A549 (cell line): ENCODE measurements around the gene PPP1R37. TPM values are rescaled to one million over a fixed set of nuclear protein-coding genes. Genes with fewer than 3 reads are reported as not detected.

Experiments used
- ATAC-seq, 2 experiments: fragments of 200-7000 bp in 1 of 2; fragments of >200 bp in 1 of 2; cut with Nextera tagmentation in 1 of 2; cut with Tn5 transposase in 1 of 2; 3 replicates each; pipeline versions ENCODE4 v1.8.0 to v1.9.1; 2018 to 2020; ENCODE audit warnings: mild to moderate bottlenecking in 1 of 2, moderate library complexity in 1 of 2
- CTCF ChIA-PET: fragments of 300-600 bp; sonication (Branson Sonifier 250); formaldehyde crosslinking; extraction: SDS; loops from one replicate; lab custom pipeline; 2021; ENCODE audit warnings: antibody characterized with exemption, inconsistent platforms; lab: Yijun Ruan, JAX
- POLR2A ChIA-PET: fragments of 350-600 bp; formaldehyde crosslinking; extraction: SDS; loops from one replicate; lab custom pipeline; 2021; ENCODE audit warnings: antibody characterized with exemption, inconsistent platforms; lab: Yijun Ruan, JAX
- DNase-seq, 2 experiments: peaks; one replicate each; pipeline versions ENCODE4 v3.0.0 to v3.0.0-alpha.2; 2011 to 2016; ENCODE audit warnings: low read depth in 1 of 2, low spot score in 1 of 2
- FAIRE-seq: peaks from 2 replicates; lab custom pipeline; 2011; peaks lifted over from hg19 to GRCh38; lab: Jason Lieb, UNC
- H3K27ac ChIP-seq, 2 experiments: fragments of >200 bp; sonication (Bioruptor Twin); formaldehyde crosslinking; 3 replicates each; pipeline ENCODE4 v1.5.1; 2016 to 2017
- H3K4me1 ChIP-seq: fragments of >200 bp; sonication (Bioruptor Twin); formaldehyde crosslinking; 3 replicates; pipeline ENCODE4 v1.6.1; 2016
- H3K4me2 ChIP-seq: fragments of >200 bp; sonication (Bioruptor Twin); formaldehyde crosslinking; 3 replicates; pipeline ENCODE4 v1.6.1; 2016
- H3K4me3 ChIP-seq: fragments of >200 bp; sonication (Bioruptor Twin); formaldehyde crosslinking; 3 replicates; pipeline ENCODE4 v1.5.1; 2016
- H3K9me3 ChIP-seq: fragments of >200 bp; sonication (Bioruptor Twin); formaldehyde crosslinking; 3 replicates; pipeline ENCODE4 v1.6.1; 2016
- BHLHE40 ChIP-seq: IDR thresholded peaks from 2 replicates; pipeline ENCODE4 v1.6.1; 2012; ENCODE audit warnings: low read depth, low read length, inconsistent platforms
- EHMT2 ChIP-seq: fragments of 200-600 bp; sonication (generic); IDR thresholded peaks from 2 replicates; pipeline ENCODE4 v1.6.1; 2016; ENCODE audit warnings: antibody characterized with exemption, low read depth, mild to moderate bottlenecking, moderate library complexity
- FOSB ChIP-seq: fragments of 250-450 bp; sonication (Bioruptor Pico); IDR thresholded peaks from 2 replicates; pipeline ENCODE4 v1.5.0; 2020; ENCODE audit warnings: mild to moderate bottlenecking, moderate library complexity
- FOSL2 ChIP-seq, 2 experiments: fragments of 450-650 bp in 1 of 2; fragments of >200 bp in 1 of 2; sonication (Bioruptor Twin) in 1 of 2; formaldehyde crosslinking; IDR thresholded peaks; 2 replicates each; pipeline versions ENCODE4 v1.5.0 to v1.6.1; 2016 to 2020; ENCODE audit warnings: mild to moderate bottlenecking in 1 of 2, moderate library complexity in 1 of 2
- GATA3 ChIP-seq: IDR thresholded peaks from 2 replicates; pipeline ENCODE4 v1.6.1; 2012; ENCODE audit warnings: borderline replicate concordance
- HDAC2 ChIP-seq: fragments of 200-600 bp; sonication (generic); IDR thresholded peaks from 2 replicates; pipeline ENCODE4 v1.6.1; 2016
- HOXA7 ChIP-seq: fragments of 250-450 bp; sonication (Bioruptor Pico); IDR thresholded peaks from 2 replicates; pipeline ENCODE4 v1.5.0; 2020; ENCODE audit warnings: mild to moderate bottlenecking, moderate library complexity
- HOXB13 ChIP-seq: fragments of 250-450 bp; sonication (Bioruptor Pico); IDR thresholded peaks from 2 replicates; pipeline ENCODE4 v1.5.0; 2020; ENCODE audit warnings: low read depth, mild to moderate bottlenecking, moderate library complexity
- JUNB ChIP-seq: fragments of >200 bp; sonication (Bioruptor Twin); formaldehyde crosslinking; IDR thresholded peaks from 2 replicates; pipeline ENCODE4 v1.6.1; 2016
- KDM5A ChIP-seq: fragments of 200-600 bp; sonication (generic); IDR thresholded peaks from 2 replicates; pipeline ENCODE4 v1.6.1; 2016; ENCODE audit warnings: antibody characterized with exemption, mild to moderate bottlenecking
- MAFK ChIP-seq: fragments of 450-650 bp; IDR thresholded peaks from 2 replicates; pipeline ENCODE4 v1.6.1; 2014; ENCODE audit not compliant: partially characterized antibody
- MAZ ChIP-seq: fragments of 150-350 bp; IDR thresholded peaks from 2 replicates; pipeline ENCODE4 v1.6.1; 2014; ENCODE audit warnings: antibody characterized with exemption, low read depth, low read length, borderline replicate concordance
- MYC ChIP-seq: IDR thresholded peaks from 2 replicates; pipeline ENCODE4 v1.6.1; 2012; ENCODE audit warnings: mild to moderate bottlenecking, inconsistent platforms, low read length, improper control_type of control experiment, borderline replicate concordance
- NFE2L2 ChIP-seq: fragments of 150-350 bp; conservative IDR thresholded peaks from 2 replicates; pipeline ENCODE4 v1.6.1; 2014; ENCODE audit warnings: low read length
- PHF8 ChIP-seq: fragments of 200-600 bp; sonication (generic); IDR thresholded peaks from 2 replicates; pipeline ENCODE4 v1.6.1; 2016; ENCODE audit warnings: low read depth, mild to moderate bottlenecking, antibody characterized with exemption, moderate library complexity, borderline replicate concordance
- RAD21 ChIP-seq, 2 experiments: fragments of >200 bp in 1 of 2; sonication (Bioruptor Twin) in 1 of 2; formaldehyde crosslinking in 1 of 2; IDR thresholded peaks in 1 of 2; conservative IDR thresholded peaks in 1 of 2; 2 replicates in 1 of 2; 3 replicates in 1 of 2; pipeline ENCODE4 v1.6.1; 2012 to 2018; ENCODE audit warnings: inconsistent platforms in 1 of 2
- RCOR1 ChIP-seq: fragments of 150-350 bp; IDR thresholded peaks from 2 replicates; pipeline ENCODE4 v1.6.1; 2014; ENCODE audit warnings: antibody characterized with exemption, low read length, low read depth
- RFX5 ChIP-seq: fragments of 450-650 bp; IDR thresholded peaks from 2 replicates; pipeline ENCODE4 v1.7.1; 2014; ENCODE audit warnings: antibody characterized with exemption, mild to moderate bottlenecking, moderate library complexity
- TFCP2L1 ChIP-seq: fragments of 250-450 bp; sonication (Bioruptor Pico); IDR thresholded peaks from 2 replicates; pipeline ENCODE4 v1.5.0; 2021; ENCODE audit warnings: mild to moderate bottlenecking
- ZNF302 ChIP-seq: fragments of 250-450 bp; sonication (Bioruptor Pico); IDR thresholded peaks from 2 replicates; pipeline ENCODE4 v1.9.0; 2021; ENCODE audit warnings: inconsistent platforms, mild to moderate bottlenecking, moderate library complexity
- WGBS: methylation state at CpG from one replicate; pipeline ENCODE4 v1.1.6; 2017; ENCODE audit errors: missing lambda C conversion rate; 5-methylcytosine and 5-hydroxymethylcytosine counted together
- polyA plus RNA-seq, 4 experiments: library from polyadenylated mRNA; depleted of rRNA in 3 of 4; stranded (reverse); fragments of >200 nt; fragmentation: RNase III in 1 of 4; extraction: RNeasy Plus Mini Kit Qiagen cat#74134 plus additional on column Dnase treatment in 1 of 4; gene quantifications; 2 replicates in 3 of 4; 3 replicates in 1 of 4; pipeline ENCODE4 v1.2.3, GENCODE V29; 2011 to 2017
- TF ChIP-seq, protein P1 (sequence below): fragments of 250-450 bp; sonication (Bioruptor Pico); IDR thresholded peaks from 2 replicates; pipeline ENCODE4 v1.5.0; 2020; ENCODE audit warnings: low read depth, mild to moderate bottlenecking, moderate library complexity
- TF ChIP-seq, protein P2 (sequence below): fragments of 200-600 bp; sonication (generic); IDR thresholded peaks from 2 replicates; pipeline ENCODE4 v1.6.1; 2016; ENCODE audit warnings: antibody characterized with exemption, mild to moderate bottlenecking, moderate library complexity
- TF ChIP-seq, protein P3 (sequence below): fragments of >200 bp; sonication (Bioruptor Twin); formaldehyde crosslinking; IDR thresholded peaks from 3 replicates; pipeline ENCODE4 v1.5.1; 2016

Gene PPP1R37
- polyA plus RNA-seq, 2 of the 4 experiments (the other 2 are of a cell fraction), result 9.1 to 21.8 TPM

DNA sequence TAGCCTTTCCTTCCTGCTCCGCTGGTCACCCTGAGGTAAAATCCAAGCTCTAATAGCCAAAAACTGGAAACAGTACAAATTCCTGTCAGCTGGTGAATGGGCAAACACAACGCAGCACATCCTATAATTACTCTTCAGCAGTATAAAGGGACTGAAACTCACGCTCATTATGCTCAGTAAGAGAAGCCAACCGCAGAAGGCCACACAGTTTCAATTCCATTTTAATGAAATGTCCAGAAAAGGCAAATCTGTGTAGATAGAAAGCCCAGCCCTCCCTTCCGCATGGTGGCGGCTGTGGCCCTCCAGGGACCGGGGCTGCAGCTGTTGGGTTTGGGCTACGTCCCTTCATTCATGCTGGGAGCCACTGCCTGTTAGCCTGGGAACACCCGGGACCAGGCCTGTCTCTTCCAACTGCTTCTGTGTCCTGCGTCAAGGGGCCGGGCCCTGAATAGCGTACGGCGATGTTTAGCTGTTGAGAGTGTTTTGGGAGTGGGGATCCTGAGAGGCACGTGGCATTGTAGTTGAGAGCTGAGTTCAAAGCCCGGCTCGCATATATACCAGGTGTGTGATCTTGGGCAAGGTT, 44.3 kb downstream of the PPP1R37 start (continued):
- no peak for TF ChIP-seq EHMT2
- TF ChIP-seq MYC, result no peak

DNA sequence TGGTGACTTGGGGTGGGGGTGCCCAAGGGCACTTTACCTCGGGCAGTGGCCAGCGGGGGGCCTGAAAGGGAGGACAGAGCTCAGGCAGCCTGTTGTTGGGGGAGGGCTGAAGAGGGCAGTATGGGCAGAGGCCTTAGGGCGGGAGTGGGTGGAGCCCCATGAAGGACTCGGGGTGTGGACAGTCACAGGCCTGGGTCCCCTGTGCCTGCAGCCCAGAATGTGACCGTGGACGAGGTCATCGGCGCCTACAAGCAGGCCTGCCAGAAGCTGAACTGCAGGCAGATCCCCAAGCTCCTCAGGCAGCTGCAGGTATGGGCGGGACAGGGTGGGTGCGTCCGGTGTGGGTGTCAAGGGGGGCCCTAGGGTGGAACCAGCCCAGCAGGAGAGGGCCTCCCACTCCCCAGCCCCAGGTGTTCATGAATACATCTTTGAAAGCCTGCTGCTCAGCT, 45.3 kb downstream of the PPP1R37 start:
- POLR2A ChIA-PET, result no interaction called here
- ATAC-seq, result no peak
- no peak for DNase-seq
- CTCF ChIA-PET, result interaction anchor here (0.7 to 6.0 kb wide), 3 partner anchors 10 to 18 kb away, joined by 3 to 51 read pairs (median 5); no protein-coding TSS in a partner anchor
- FAIRE-seq, result no peak
- Histone ChIP-seq H3K27ac (peak overlapping the region in 1 of 2 experiments; percentile 16; a peak in 1 of 6 replicates), H3K4me2 (no peak overlapping the region), H3K4me1 (no peaks in the 10 kb centered on the region), H3K9me3 (no peaks in the 10 kb centered on the region), H3K4me3 (no peak overlapping the region)
- no peak for TF ChIP-seq KDM5A
- TF ChIP-seq ZNF302, result no peak
- 80% methylated on average over 7 of the region's 11 CpGs for WGBS

DNA sequence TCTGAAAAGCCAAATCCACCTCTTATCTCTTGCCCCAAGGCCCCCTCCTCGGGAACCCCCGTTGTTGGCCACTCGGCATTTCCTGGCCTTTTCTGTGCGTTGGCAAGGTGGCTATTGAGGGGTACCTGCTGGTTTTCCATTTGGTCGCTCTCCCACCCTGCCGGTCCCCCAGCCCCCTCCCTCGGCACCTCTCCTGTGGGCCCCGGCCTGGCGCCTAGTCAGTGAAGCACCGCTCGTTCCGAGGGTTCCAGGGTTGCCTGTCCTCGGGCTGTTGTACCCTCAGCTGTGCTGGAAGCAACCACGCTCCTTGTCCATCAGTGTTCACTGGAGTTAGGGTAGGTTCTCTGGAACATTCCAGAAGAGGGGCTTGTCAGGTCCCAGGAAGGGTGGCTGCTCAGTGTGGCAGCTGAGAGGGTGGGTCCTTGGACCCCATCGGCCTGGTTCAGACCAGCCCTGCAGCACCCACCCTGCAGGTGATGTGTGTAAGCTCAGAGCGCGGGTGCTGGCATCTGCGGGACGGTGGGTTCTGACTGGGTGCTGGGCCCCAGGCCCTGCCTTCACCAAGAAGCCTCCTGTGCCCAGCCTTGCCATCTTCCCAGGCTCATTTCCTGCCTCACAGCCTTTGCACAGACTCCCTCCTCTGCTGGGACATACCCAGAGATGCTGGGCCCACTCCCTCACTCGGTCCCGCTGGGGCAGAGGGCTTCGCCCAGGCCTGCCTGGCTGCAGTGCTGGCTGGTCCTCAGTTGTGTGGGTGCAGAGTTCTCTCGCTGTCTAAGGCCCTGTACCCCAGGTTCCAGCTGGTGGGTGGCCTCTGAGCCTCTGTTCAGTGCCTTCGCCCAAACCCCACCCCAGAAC, 46.5 kb downstream of the PPP1R37 start:
- TF ChIP-seq RFX5, result no peak
- TF ChIP-seq MAFK, result no peak
- TF ChIP-seq BHLHE40, result no peak
- no peak for TF ChIP-seq MAZ
- no peak for TF ChIP-seq PHF8
- TF ChIP-seq, protein P1, sequence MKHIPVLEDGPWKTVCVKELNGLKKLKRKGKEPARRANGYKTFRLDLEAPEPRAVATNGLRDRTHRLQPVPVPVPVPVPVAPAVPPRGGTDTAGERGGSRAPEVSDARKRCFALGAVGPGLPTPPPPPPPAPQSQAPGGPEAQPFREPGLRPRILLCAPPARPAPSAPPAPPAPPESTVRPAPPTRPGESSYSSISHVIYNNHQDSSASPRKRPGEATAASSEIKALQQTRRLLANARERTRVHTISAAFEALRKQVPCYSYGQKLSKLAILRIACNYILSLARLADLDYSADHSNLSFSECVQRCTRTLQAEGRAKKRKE (CRISPR knock-in tag), result no peak
- ATAC-seq (no peak), FAIRE-seq (no peak), DNase-seq (no peak)
- no peak overlapping the region for H3K4me2 ChIP-seq
- no peaks in the 10 kb centered on the region for H3K4me1 ChIP-seq
- no peaks in the 10 kb centered on the region for H3K9me3 ChIP-seq
- ChIA-PET POLR2A (no interaction called here), CTCF (interaction anchor here (1.1 to 6.0 kb wide), 6 partner anchors 13 to 48 kb away, joined by 3 to 51 read pairs (median 6); no protein-coding TSS in a partner anchor)
- WGBS, result 95% methylated on average over 24 of the region's 24 CpGs
- H3K27ac ChIP-seq, result peak overlapping the region in 1 of 2 experiments; percentile 53; a peak in 2 of 6 replicates
- H3K4me3 ChIP-seq, result no peak overlapping the region

DNA sequence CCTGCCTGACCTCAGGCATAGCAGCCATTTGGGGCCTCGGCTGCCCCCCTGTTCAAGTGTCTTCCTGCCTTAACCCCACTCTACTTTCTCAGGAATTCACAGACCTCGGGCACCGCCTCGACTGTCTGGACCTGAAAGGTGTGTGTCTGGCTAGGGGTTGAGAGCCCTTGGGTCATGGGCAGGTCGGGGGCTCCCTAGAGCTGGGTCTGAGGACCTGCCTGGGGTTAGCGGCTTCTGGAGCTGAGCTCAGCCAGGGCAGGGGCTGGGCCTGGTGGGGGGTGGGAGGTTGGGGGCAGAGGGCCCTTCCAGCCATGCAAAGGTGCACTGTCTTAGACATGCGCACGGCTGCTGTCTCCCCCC, 47.1 kb downstream of the PPP1R37 start:
- ChIA-PET POLR2A (no interaction called here), CTCF (interaction anchor here (0.5 to 1.5 kb wide), 8 partner anchors 9 to 1885 kb away, joined by 3 to 7 read pairs (median 4); partner anchors contain the start of gene NKPD1)
- peak overlapping the region in 1 of 2 experiments; percentile 53; a peak in 2 of 6 replicates for H3K27ac ChIP-seq
- ATAC-seq, result no peak
- H3K9me3 ChIP-seq, result no peaks in the 10 kb centered on the region
- no peaks in the 10 kb centered on the region for H3K4me1 ChIP-seq
- H3K4me3 ChIP-seq, result no peak overlapping the region
- FAIRE-seq, result no peak
- no peak overlapping the region for H3K4me2 ChIP-seq
- no peak for DNase-seq
- 94% methylated on average over 8 of the region's 8 CpGs for WGBS
- no peak for TF ChIP-seq RAD21 (conservative IDR thresholded peaks at IDR 0.05 in 1 of 2, IDR thresholded peaks at IDR 0.05 in 1 of 2)
- no peak for TF ChIP-seq MAFK
- TF ChIP-seq KDM5A, result no peak
- TF ChIP-seq MYC, result no peak
- no peak for TF ChIP-seq TFCP2L1
- no peak for TF ChIP-seq HOXB13 (CRISPR knock-in tag)
- TF ChIP-seq JUNB, result no peak
- no peak for TF ChIP-seq FOSB
- TF ChIP-seq, protein P2, sequence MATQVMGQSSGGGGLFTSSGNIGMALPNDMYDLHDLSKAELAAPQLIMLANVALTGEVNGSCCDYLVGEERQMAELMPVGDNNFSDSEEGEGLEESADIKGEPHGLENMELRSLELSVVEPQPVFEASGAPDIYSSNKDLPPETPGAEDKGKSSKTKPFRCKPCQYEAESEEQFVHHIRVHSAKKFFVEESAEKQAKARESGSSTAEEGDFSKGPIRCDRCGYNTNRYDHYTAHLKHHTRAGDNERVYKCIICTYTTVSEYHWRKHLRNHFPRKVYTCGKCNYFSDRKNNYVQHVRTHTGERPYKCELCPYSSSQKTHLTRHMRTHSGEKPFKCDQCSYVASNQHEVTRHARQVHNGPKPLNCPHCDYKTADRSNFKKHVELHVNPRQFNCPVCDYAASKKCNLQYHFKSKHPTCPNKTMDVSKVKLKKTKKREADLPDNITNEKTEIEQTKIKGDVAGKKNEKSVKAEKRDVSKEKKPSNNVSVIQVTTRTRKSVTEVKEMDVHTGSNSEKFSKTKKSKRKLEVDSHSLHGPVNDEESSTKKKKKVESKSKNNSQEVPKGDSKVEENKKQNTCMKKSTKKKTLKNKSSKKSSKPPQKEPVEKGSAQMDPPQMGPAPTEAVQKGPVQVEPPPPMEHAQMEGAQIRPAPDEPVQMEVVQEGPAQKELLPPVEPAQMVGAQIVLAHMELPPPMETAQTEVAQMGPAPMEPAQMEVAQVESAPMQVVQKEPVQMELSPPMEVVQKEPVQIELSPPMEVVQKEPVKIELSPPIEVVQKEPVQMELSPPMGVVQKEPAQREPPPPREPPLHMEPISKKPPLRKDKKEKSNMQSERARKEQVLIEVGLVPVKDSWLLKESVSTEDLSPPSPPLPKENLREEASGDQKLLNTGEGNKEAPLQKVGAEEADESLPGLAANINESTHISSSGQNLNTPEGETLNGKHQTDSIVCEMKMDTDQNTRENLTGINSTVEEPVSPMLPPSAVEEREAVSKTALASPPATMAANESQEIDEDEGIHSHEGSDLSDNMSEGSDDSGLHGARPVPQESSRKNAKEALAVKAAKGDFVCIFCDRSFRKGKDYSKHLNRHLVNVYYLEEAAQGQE, result no peak
- TF ChIP-seq, protein P3, sequence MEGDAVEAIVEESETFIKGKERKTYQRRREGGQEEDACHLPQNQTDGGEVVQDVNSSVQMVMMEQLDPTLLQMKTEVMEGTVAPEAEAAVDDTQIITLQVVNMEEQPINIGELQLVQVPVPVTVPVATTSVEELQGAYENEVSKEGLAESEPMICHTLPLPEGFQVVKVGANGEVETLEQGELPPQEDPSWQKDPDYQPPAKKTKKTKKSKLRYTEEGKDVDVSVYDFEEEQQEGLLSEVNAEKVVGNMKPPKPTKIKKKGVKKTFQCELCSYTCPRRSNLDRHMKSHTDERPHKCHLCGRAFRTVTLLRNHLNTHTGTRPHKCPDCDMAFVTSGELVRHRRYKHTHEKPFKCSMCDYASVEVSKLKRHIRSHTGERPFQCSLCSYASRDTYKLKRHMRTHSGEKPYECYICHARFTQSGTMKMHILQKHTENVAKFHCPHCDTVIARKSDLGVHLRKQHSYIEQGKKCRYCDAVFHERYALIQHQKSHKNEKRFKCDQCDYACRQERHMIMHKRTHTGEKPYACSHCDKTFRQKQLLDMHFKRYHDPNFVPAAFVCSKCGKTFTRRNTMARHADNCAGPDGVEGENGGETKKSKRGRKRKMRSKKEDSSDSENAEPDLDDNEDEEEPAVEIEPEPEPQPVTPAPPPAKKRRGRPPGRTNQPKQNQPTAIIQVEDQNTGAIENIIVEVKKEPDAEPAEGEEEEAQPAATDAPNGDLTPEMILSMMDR, result no peak
- no peak for TF ChIP-seq HOXA7 (CRISPR knock-in tag)
- TF ChIP-seq GATA3, result no peak
- TF ChIP-seq NFE2L2, result no peak
- no peak for TF ChIP-seq RCOR1
- no peak for TF ChIP-seq FOSL2 (IDR thresholded peaks at IDR 0.05)
- no peak for TF ChIP-seq FOSL2 (CRISPR knock-in tag; IDR thresholded peaks at IDR 0.05)
- no peak for TF ChIP-seq HDAC2
